ENCODE results near the gene SHOC1. TPM values are rescaled to one million over a fixed set of nuclear protein-coding genes. Genes with fewer than 3 reads are reported as not detected.

Gene SHOC1
- total and polyA plus RNA-seq, 9 donors: 0.02 to 1.0 (median 0.10) TPM; not detected in 5

GRCh38 chr9:111839987-111840386 lies 45.2 kb upstream of the SHOC1 start:
- no peak for TF ChIP-seq EP300 (IDR thresholded peaks at IDR 0.05)
- no peak for TF ChIP-seq POLR2A (IDR thresholded peaks at IDR 0.05)
- TF ChIP-seq CTCF (IDR thresholded peaks at IDR 0.05): no peak
- Histone ChIP-seq H3K4me1 (ENCODE audit: insufficient read depth) (no peaks in the 10 kb centered on the region), H3K4me3 (no peak overlapping the region), H3K36me3 (no peaks in the 10 kb centered on the region), H3K27me3 (no peaks in the 10 kb centered on the region), H3K9me3 (no peaks in the 10 kb centered on the region), H3K27ac (no peak overlapping the region)
- 77 to 81% (median 80%) methylated on average over 2 of the region's 2 CpGs for WGBS, 3 donors
- intact Hi-C loops (cut with DNase I): no loop called here
- no peak for DNase-seq

- H3K4me3 ChIP-seq: no peak overlapping the region
- H3K4me1 ChIP-seq (ENCODE audit: insufficient read depth): no peaks in the 10 kb centered on the region
These were observed 44.6 kb upstream of the SHOC1 start for GRCh38 chr9:111839387-111839786.

GRCh38 chr9:111838439-111838838 lies 43.7 kb upstream of the SHOC1 start:
- Histone ChIP-seq H3K4me1 (ENCODE audit: insufficient read depth) (no peaks in the 10 kb centered on the region), H3K27ac (no peak overlapping the region), H3K9me3 (no peaks in the 10 kb centered on the region), H3K4me3 (no peak overlapping the region), H3K27me3 (no peaks in the 10 kb centered on the region), H3K36me3 (no peaks in the 10 kb centered on the region)
- WGBS, 3 donors: 49 to 84% (median 79%) methylated on average over 2 of the region's 2 CpGs
- intact Hi-C loops (cut with DNase I): no loop called here
- no peak for DNase-seq
- TF ChIP-seq CTCF (IDR thresholded peaks at IDR 0.05): no peak
- no peak for TF ChIP-seq POLR2A (IDR thresholded peaks at IDR 0.05)
- TF ChIP-seq EP300 (IDR thresholded peaks at IDR 0.05): no peak

More at GRCh38 chr9:111839387-111839786, 44.6 kb upstream of the SHOC1 start:
- intact Hi-C loops (cut with DNase I): no loop called here
- Histone ChIP-seq H3K27ac (no peak overlapping the region), H3K27me3 (no peaks in the 10 kb centered on the region), H3K9me3 (no peaks in the 10 kb centered on the region), H3K36me3 (no peaks in the 10 kb centered on the region)
- 70 to 81% (median 78%) methylated on average over 6 of the region's 6 CpGs for WGBS, 3 donors
- TF ChIP-seq EP300 (IDR thresholded peaks at IDR 0.05) (no peak), POLR2A (IDR thresholded peaks at IDR 0.05) (no peak), CTCF (IDR thresholded peaks at IDR 0.05) (no peak)
- no peak for DNase-seq

- 37 to 49% (median 47%) methylated on average over 2 of the region's 2 CpGs for WGBS, 3 donors
- intact Hi-C loops (cut with DNase I): no loop called here
- TF ChIP-seq POLR2A (IDR thresholded peaks at IDR 0.05) (no peak), CTCF (IDR thresholded peaks at IDR 0.05) (no peak), EP300 (IDR thresholded peaks at IDR 0.05) (no peak)
These were observed 41.6 kb upstream of the SHOC1 start for GRCh38 chr9:111836311-111836710.

More at GRCh38 chr9:111836311-111836710, 41.6 kb upstream of the SHOC1 start:
- no peaks in the 10 kb centered on the region for H3K4me1 ChIP-seq (ENCODE audit: insufficient read depth)
- no peaks in the 10 kb centered on the region for H3K9me3 ChIP-seq
- no peak for DNase-seq
- H3K27me3 ChIP-seq: no peaks in the 10 kb centered on the region
- H3K4me3 ChIP-seq: no peak overlapping the region
- no peaks in the 10 kb centered on the region for H3K36me3 ChIP-seq
- H3K27ac ChIP-seq: no peak overlapping the region

All from ovary (tissue), 9 donors.